Skeletal muscle tissue (tissue), 4 donors: Measurements from ENCODE around the gene CDKAL1. TPM values are rescaled to one million over a fixed set of nuclear protein-coding genes. Genes with fewer than 3 reads are reported as not detected.
"Not testable (repeated sequence)": the region's sequence is repeated elsewhere in the genome, so short reads cannot be mapped to it uniquely, and the experiment has no call there.

ENCODE experiments used
- H3K27ac ChIP-seq: one replicate; pipeline ENCODE4 v1.7.0; 2013; ENCODE audit warnings: mild to moderate bottlenecking, low read depth, low read length, inconsistent platforms
- H3K27me3 ChIP-seq, 3 donors: one replicate each; pipeline ENCODE4 v1.7.0; 2013; ENCODE audit warnings: low read length in 3 of 3; ENCODE audit not compliant: control insufficient read depth in 3 of 3, insufficient read depth in 3 of 3
- H3K36me3 ChIP-seq, 3 donors: one replicate each; pipeline ENCODE4 v1.7.0; 2013; ENCODE audit warnings: low read length in 3 of 3; ENCODE audit not compliant: control insufficient read depth in 3 of 3, insufficient read depth in 3 of 3
- H3K4me1 ChIP-seq, 3 donors: one replicate each; pipeline ENCODE4 v1.7.0; 2013; ENCODE audit warnings: low read length in 3 of 3, mild to moderate bottlenecking in 3 of 3; ENCODE audit not compliant: control insufficient read depth in 3 of 3, insufficient read depth in 3 of 3
- H3K4me3 ChIP-seq, 3 donors: one replicate each; pipeline ENCODE4 v1.7.0; 2013; ENCODE audit warnings: low read length in 3 of 3
- H3K9ac ChIP-seq, 3 donors: one replicate each; pipeline ENCODE4 v1.7.0; 2013; ENCODE audit warnings: low read length in 3 of 3, mild to moderate bottlenecking in 3 of 3, moderate library complexity in 2 of 3, low read depth in 1 of 3
- H3K9me3 ChIP-seq, 3 donors: one replicate each; pipeline ENCODE4 v1.7.0; 2013; ENCODE audit warnings: low read length in 3 of 3; ENCODE audit not compliant: control insufficient read depth in 3 of 3
- total RNA-seq: library from RNA; depleted of rRNA; stranded (reverse); fragments of >200 nt; gene quantifications from one replicate; pipeline ENCODE4 v1.2.3, GENCODE V29; 2014
- donor health status: Osteomylitis.

Gene CDKAL1
- total RNA-seq, 1 donor from 2014 or later: 42.8 TPM

GRCh38 chr6:20605581-20605980 is 71.3 kb downstream of the CDKAL1 start:
- H3K36me3 ChIP-seq: no peaks in the 10 kb centered on the region
- peaks cover 0 to 4% (median 0%) of the 10 kb centered on the region in 3 donors for H3K4me1 ChIP-seq
- no peaks in the 10 kb centered on the region for H3K9me3 ChIP-seq
- no peak overlapping the region for H3K9ac ChIP-seq
- H3K27me3 ChIP-seq: no peaks in the 10 kb centered on the region
- no peak overlapping the region for H3K27ac ChIP-seq
- no peak overlapping the region for H3K4me3 ChIP-seq

GRCh38 chr6:20606831-20607230 is 72.6 kb downstream of the CDKAL1 start:
- Histone ChIP-seq H3K27me3 (no peaks in the 10 kb centered on the region), H3K9me3 (no peaks in the 10 kb centered on the region), H3K27ac (no peak overlapping the region)

GRCh38 chr6:20608356-20608755 is 74.1 kb downstream of the CDKAL1 start:
- Histone ChIP-seq H3K27me3 (no peaks in the 10 kb centered on the region), H3K4me3 (no peak overlapping the region), H3K9me3 (no peaks in the 10 kb centered on the region), H3K9ac (no peak overlapping the region), H3K4me1 (peaks cover 0 to 4% (median 0%) of the 10 kb centered on the region in 3 donors), H3K36me3 (no peaks in the 10 kb centered on the region), H3K27ac (no peak overlapping the region)

More at GRCh38 chr6:20606831-20607230, 72.6 kb downstream of the CDKAL1 start:
- Histone ChIP-seq H3K4me3 (no peak overlapping the region), H3K36me3 (no peaks in the 10 kb centered on the region), H3K9ac (no peak overlapping the region), H3K4me1 (peaks cover 0 to 4% (median 0%) of the 10 kb centered on the region in 3 donors)

- Histone ChIP-seq H3K27me3 (no peaks in the 10 kb centered on the region), H3K4me1 (peaks cover 0 to 4% (median 0%) of the 10 kb centered on the region in 3 donors), H3K9ac (no peak overlapping the region), H3K9me3 (no peaks in the 10 kb centered on the region), H3K27ac (no peak overlapping the region), H3K4me3 (no peak overlapping the region), H3K36me3 (no peaks in the 10 kb centered on the region)
These were observed 74.6 kb downstream of the CDKAL1 start for GRCh38 chr6:20608905-20609304.

- H3K27me3 ChIP-seq, H3K4me1 ChIP-seq, H3K9ac ChIP-seq, H3K4me3 ChIP-seq, H3K27ac ChIP-seq, H3K36me3 ChIP-seq, H3K9me3 ChIP-seq: not testable (repeated sequence)
These were observed 75.7 kb downstream of the CDKAL1 start for GRCh38 chr6:20609924-20610323.

- Histone ChIP-seq H3K4me1 (peaks cover 0 to under 1% (median 0%) of the 10 kb centered on the region in 3 donors), H3K36me3 (no peaks in the 10 kb centered on the region)
These were observed 76.5 kb downstream of the CDKAL1 start for GRCh38 chr6:20610636-20611370.

GRCh38 chr6:20617537-20617936 is 83.3 kb downstream of the CDKAL1 start:
- not testable (repeated sequence) for H3K9ac ChIP-seq, H3K4me3 ChIP-seq, H3K36me3 ChIP-seq, H3K9me3 ChIP-seq, H3K27me3 ChIP-seq, H3K27ac ChIP-seq, H3K4me1 ChIP-seq

More at GRCh38 chr6:20610636-20611370, 76.5 kb downstream of the CDKAL1 start:
- Histone ChIP-seq H3K9me3 (no peaks in the 10 kb centered on the region), H3K27ac (no peak overlapping the region), H3K9ac (no peak overlapping the region), H3K27me3 (no peaks in the 10 kb centered on the region), H3K4me3 (no peak overlapping the region)

GRCh38 chr6:20620043-20620442 is 85.8 kb downstream of the CDKAL1 start:
- no peak overlapping the region for H3K9ac ChIP-seq
- H3K27me3 ChIP-seq: no peaks in the 10 kb centered on the region
- H3K36me3 ChIP-seq: no peaks in the 10 kb centered on the region
- H3K27ac ChIP-seq: no peak overlapping the region
- no peaks in the 10 kb centered on the region for H3K9me3 ChIP-seq
- no peaks in the 10 kb centered on the region for H3K4me1 ChIP-seq
- no peak overlapping the region for H3K4me3 ChIP-seq

GRCh38 chr6:20623761-20624160 is 89.5 kb downstream of the CDKAL1 start:
- H3K4me3 ChIP-seq: no peak overlapping the region

GRCh38 chr6:20626165-20626564 is 91.9 kb downstream of the CDKAL1 start:
- H3K9ac ChIP-seq: no peak overlapping the region
- no peaks in the 10 kb centered on the region for H3K36me3 ChIP-seq
- peaks cover 0 to 11% (median 7%) of the 10 kb centered on the region in 3 donors for H3K4me1 ChIP-seq
- no peaks in the 10 kb centered on the region for H3K9me3 ChIP-seq
- no peak overlapping the region for H3K4me3 ChIP-seq
- no peaks in the 10 kb centered on the region for H3K27me3 ChIP-seq
- H3K27ac ChIP-seq: no peak overlapping the region

More at GRCh38 chr6:20623761-20624160, 89.5 kb downstream of the CDKAL1 start:
- H3K36me3 ChIP-seq: no peaks in the 10 kb centered on the region
- H3K27me3 ChIP-seq: no peaks in the 10 kb centered on the region
- no peaks in the 10 kb centered on the region for H3K9me3 ChIP-seq
- H3K27ac ChIP-seq: no peak overlapping the region
- H3K4me1 ChIP-seq: no peaks in the 10 kb centered on the region
- no peak overlapping the region for H3K9ac ChIP-seq
